Hippocampal formation (tissue), 2 donors: ENCODE results near the gene ESF1.
"Not testable (repeated sequence)": the region's sequence is repeated elsewhere in the genome, so short reads cannot be mapped to it uniquely, and the experiment has no call there.

ENCODE experiments used
- DNase-seq, 2 donors: peaks; one replicate each; lab custom pipeline; 2025; lab: John Stamatoyannopoulos, UW

Gene ESF1

GRCh38 chr20:13790708-13791107 lies 6.0 kb upstream of the ESF1 start:
- DNase-seq, result no peak

GRCh38 chr20:13788167-13788834 lies 3.6 kb upstream of the ESF1 start:
- DNase-seq, result peak in 1 of 2 donors; percentile 32

- DNase-seq, result no peak
These were observed 1.6 kb upstream of the ESF1 start for GRCh38 chr20:13786143-13786828.

- DNase-seq, result no peak
These were observed 337 bp downstream of the ESF1 start for GRCh38 chr20:13784271-13784892.

- no peak for DNase-seq
These were observed 1.2 kb downstream of the ESF1 start for GRCh38 chr20:13783528-13783927.

- DNase-seq, result no peak
These were observed 5.9 kb downstream of the ESF1 start for GRCh38 chr20:13778827-13779226.

- no peak for DNase-seq
These were observed 7.5 kb downstream of the ESF1 start for GRCh38 chr20:13777171-13777601.

GRCh38 chr20:13775867-13776266 lies 8.9 kb downstream of the ESF1 start:
- no peak for DNase-seq

GRCh38 chr20:13772529-13772928 lies 12.2 kb downstream of the ESF1 start:
- no peak for DNase-seq

- peak in 1 of 2 donors; percentile 14 for DNase-seq
These were observed 12.8 kb downstream of the ESF1 start for GRCh38 chr20:13771853-13772453.

GRCh38 chr20:13770141-13770540 lies 14.6 kb downstream of the ESF1 start:
- DNase-seq, result no peak

- no peak for DNase-seq
These were observed 18.8 kb downstream of the ESF1 start for GRCh38 chr20:13765868-13766416.

- no peak for DNase-seq
These were observed 19.4 kb downstream of the ESF1 start for GRCh38 chr20:13765299-13765698.

- not testable (repeated sequence) for DNase-seq
These were observed 24.2 kb downstream of the ESF1 start for GRCh38 chr20:13760451-13760946.

- no peak for DNase-seq
These were observed 25.8 kb downstream of the ESF1 start for GRCh38 chr20:13758884-13759283.

- no peak for DNase-seq
These were observed 28.2 kb downstream of the ESF1 start for GRCh38 chr20:13756551-13756950.

- no peak for DNase-seq
These were observed 28.9 kb downstream of the ESF1 start for GRCh38 chr20:13755809-13756208.

GRCh38 chr20:13753436-13754036 lies 31.2 kb downstream of the ESF1 start:
- no peak for DNase-seq

- DNase-seq, result no peak
These were observed 34.9 kb downstream of the ESF1 start for GRCh38 chr20:13749811-13750210.

GRCh38 chr20:13745784-13746183 lies 38.9 kb downstream of the ESF1 start:
- DNase-seq, result no peak

- DNase-seq, result no peak
These were observed 40.4 kb downstream of the ESF1 start for GRCh38 chr20:13744352-13744751.

GRCh38 chr20:13741879-13742278 lies 42.8 kb downstream of the ESF1 start:
- DNase-seq, result no peak
